Thymus (tissue), 11 donors: ENCODE data around the gene BMPR1A. TPM values are rescaled to one million over a fixed set of nuclear protein-coding genes. Genes with fewer than 3 reads are reported as not detected.
"Not testable (repeated sequence)": the region's sequence is repeated elsewhere in the genome, so short reads cannot be mapped to it uniquely, and the experiment has no call there.

ENCODE experiments used
- DNase-seq, 9 donors: peaks; one replicate each; pipeline ENCODE4 v3.0.0-alpha.2; 2013; ENCODE audit warnings: low spot score in 9 of 9, low read depth in 6 of 9, missing footprints in 1 of 9
- H3K27ac ChIP-seq, 2 donors: one replicate each; pipeline ENCODE4 v1.5.1; 2013; ENCODE audit warnings: control low read depth in 1 of 2, low read depth in 1 of 2, low read length in 1 of 2, mild to moderate bottlenecking in 1 of 2, moderate library complexity in 1 of 2
- H3K27me3 ChIP-seq, 2 donors: one replicate each; pipeline ENCODE4 v1.5.1; 2013; ENCODE audit warnings: low read length in 1 of 2; ENCODE audit not compliant: control insufficient read depth in 2 of 2, insufficient read depth in 1 of 2
- H3K36me3 ChIP-seq, 2 donors: one replicate each; pipeline ENCODE4 v1.5.1; 2013; ENCODE audit warnings: low read length in 1 of 2, mild to moderate bottlenecking in 1 of 2, moderate library complexity in 1 of 2; ENCODE audit not compliant: control insufficient read depth in 2 of 2, insufficient read depth in 2 of 2
- H3K4me1 ChIP-seq, 2 donors: one replicate each; pipeline ENCODE4 v1.5.1; 2013; ENCODE audit warnings: low read length in 2 of 2; ENCODE audit not compliant: control insufficient read depth in 2 of 2, insufficient read depth in 2 of 2
- H3K4me3 ChIP-seq, 2 donors: one replicate each; pipeline ENCODE4 v1.5.1; 2013; ENCODE audit warnings: low read length in 2 of 2, control low read depth in 1 of 2, mild to moderate bottlenecking in 1 of 2
- H3K9me3 ChIP-seq, 2 donors: one replicate each; pipeline ENCODE4 v1.5.1; 2013; ENCODE audit warnings: low read length in 1 of 2, mild to moderate bottlenecking in 1 of 2; ENCODE audit not compliant: control insufficient read depth in 2 of 2, insufficient read depth in 1 of 2
- WGBS: extraction: QIAGEN DNeasy Blood & Tissue Kit; methylation state at CpG from one replicate; pipeline ENCODE4 v1.1.7; 2013; 5-methylcytosine and 5-hydroxymethylcytosine counted together
- polyA plus RNA-seq: library from polyadenylated mRNA; stranded (reverse); fragments of 200-250 nt; gene quantifications from one replicate; pipeline ENCODE4 v1.2.3, GENCODE V29; 2013
- total RNA-seq: library from RNA; stranded (reverse); fragments of 120-200 nt; gene quantifications from one replicate; pipeline ENCODE4 v1.2.4, GENCODE V29; 2013
- donor health status: healthy.

Gene BMPR1A
- total and polyA plus RNA-seq, 2 donors = 5.5 to 10.4 TPM

- 100% methylated on average over 2 of the region's 2 CpGs for WGBS
- DNase-seq = no peak
- Histone ChIP-seq H3K4me3 (no peak overlapping the region), H3K9me3 (no peaks in the 10 kb centered on the region), H3K27me3 (peaks cover 0 to 2% of the 10 kb centered on the region in 2 donors), H3K27ac (no peak overlapping the region), H3K4me1 (peaks cover 0 to 2% of the 10 kb centered on the region in 2 donors), H3K36me3 (no peaks in the 10 kb centered on the region)
These were observed 181.8 kb downstream of the BMPR1A start for GRCh38 chr10:86938260-86938659.

- not testable (repeated sequence) for DNase-seq, H3K4me3 ChIP-seq, H3K27me3 ChIP-seq, H3K4me1 ChIP-seq, H3K36me3 ChIP-seq, H3K9me3 ChIP-seq, H3K27ac ChIP-seq
- WGBS = 97% methylated on average over 16 of the region's 16 CpGs
These were observed 183.7 kb downstream of the BMPR1A start for GRCh38 chr10:86940076-86940475.

GRCh38 chr10:86940677-86941076, 184.3 kb downstream of the BMPR1A start:
- H3K9me3 ChIP-seq = no peaks in the 10 kb centered on the region
- no peak overlapping the region for H3K4me3 ChIP-seq
- H3K36me3 ChIP-seq = no peaks in the 10 kb centered on the region
- DNase-seq = no peak
- no peak overlapping the region for H3K27ac ChIP-seq
- WGBS = 91% methylated on average over 6 of the region's 6 CpGs
- peaks cover 0 to 2% of the 10 kb centered on the region in 2 donors for H3K27me3 ChIP-seq
- H3K4me1 ChIP-seq = peaks cover 0 to 5% of the 10 kb centered on the region in 2 donors

GRCh38 chr10:86941426-86941825, 185.0 kb downstream of the BMPR1A start:
- H3K9me3 ChIP-seq = no peaks in the 10 kb centered on the region
- H3K36me3 ChIP-seq = no peaks in the 10 kb centered on the region
- DNase-seq = no peak
- H3K27me3 ChIP-seq = peaks cover 0 to 5% of the 10 kb centered on the region in 2 donors
- H3K27ac ChIP-seq = no peak overlapping the region
- H3K4me3 ChIP-seq = no peak overlapping the region
- peaks cover 0 to 7% of the 10 kb centered on the region in 2 donors for H3K4me1 ChIP-seq
- 99% methylated on average over 2 of the region's 2 CpGs for WGBS

GRCh38 chr10:86941991-86942421, 185.6 kb downstream of the BMPR1A start:
- Histone ChIP-seq H3K4me3 (no peak overlapping the region), H3K4me1 (peaks cover 0 to 7% of the 10 kb centered on the region in 2 donors), H3K36me3 (no peaks in the 10 kb centered on the region), H3K9me3 (no peaks in the 10 kb centered on the region), H3K27ac (no peak overlapping the region), H3K27me3 (peaks cover 0 to 5% of the 10 kb centered on the region in 2 donors)
- no peak for DNase-seq
- WGBS = 97% methylated on average over 14 of the region's 14 CpGs

GRCh38 chr10:86942441-86943315, 186.3 kb downstream of the BMPR1A start:
- H3K27me3 ChIP-seq = peaks cover 0 to 5% of the 10 kb centered on the region in 2 donors
- no peak for DNase-seq
- H3K4me1 ChIP-seq = peaks cover 0 to 7% of the 10 kb centered on the region in 2 donors
- H3K36me3 ChIP-seq = no peaks in the 10 kb centered on the region
- H3K4me3 ChIP-seq = no peak overlapping the region
- no peak overlapping the region for H3K27ac ChIP-seq
- H3K9me3 ChIP-seq = no peaks in the 10 kb centered on the region
- WGBS = 93% methylated on average over 94 of the region's 94 CpGs

- Histone ChIP-seq H3K4me1 (peaks cover 0 to 7% of the 10 kb centered on the region in 2 donors), H3K27ac (no peak overlapping the region), H3K36me3 (no peaks in the 10 kb centered on the region), H3K9me3 (no peaks in the 10 kb centered on the region), H3K4me3 (no peak overlapping the region), H3K27me3 (peaks cover 0 to 2% of the 10 kb centered on the region in 2 donors)
- DNase-seq = no peak
- WGBS = 97% methylated on average over 30 of the region's 30 CpGs
These were observed 187.1 kb downstream of the BMPR1A start for GRCh38 chr10:86943316-86944030.

GRCh38 chr10:86944031-86944419, 187.6 kb downstream of the BMPR1A start:
- Histone ChIP-seq H3K27ac (no peak overlapping the region), H3K36me3 (no peaks in the 10 kb centered on the region), H3K4me1 (peaks cover 0 to 7% of the 10 kb centered on the region in 2 donors), H3K4me3 (no peak overlapping the region), H3K27me3 (peaks cover 0 to 2% of the 10 kb centered on the region in 2 donors), H3K9me3 (no peaks in the 10 kb centered on the region)
- 87% methylated on average over 4 of the region's 4 CpGs for WGBS
- no peak for DNase-seq

- Histone ChIP-seq H3K36me3 (no peaks in the 10 kb centered on the region), H3K27ac (no peak overlapping the region), H3K4me3 (no peak overlapping the region), H3K9me3 (no peaks in the 10 kb centered on the region), H3K4me1 (peaks cover 0 to 6% of the 10 kb centered on the region in 2 donors), H3K27me3 (peaks cover 0 to 2% of the 10 kb centered on the region in 2 donors)
- DNase-seq = no peak
These were observed 188.1 kb downstream of the BMPR1A start for GRCh38 chr10:86944471-86944870.
